Ovary (tissue), 9 donors: ENCODE measurements around the gene RPP25. TPM values are rescaled to one million over a fixed set of nuclear protein-coding genes. Genes with fewer than 3 reads are reported as not detected.

ENCODE experiments used
- DNase-seq, 5 donors: peaks; one replicate each; pipeline ENCODE4 v3.0.0-alpha.2; 2019 to 2020
- H3K27ac ChIP-seq, 2 donors: fragments of 200-600 bp; one replicate each; pipeline versions ENCODE4 v1.5.1 to v1.8.0; 2019 to 2022
- H3K27me3 ChIP-seq: fragments of 200-600 bp; one replicate; pipeline ENCODE4 v1.8.0; 2022
- H3K36me3 ChIP-seq: fragments of 200-600 bp; sonication (generic); one replicate; pipeline ENCODE4 v1.5.1; 2019
- H3K4me1 ChIP-seq: one replicate; pipeline ENCODE4 v1.8.1; 2013; ENCODE audit warnings: mild to moderate bottlenecking, moderate library complexity; ENCODE audit not compliant: insufficient read depth
- H3K4me3 ChIP-seq: fragments of 200-600 bp; sonication (generic); one replicate; pipeline ENCODE4 v1.5.1; 2017
- H3K9me3 ChIP-seq, 2 donors: fragments of 200-600 bp in 1 of 2; sonication (generic) in 1 of 2; one replicate each; pipeline versions ENCODE4 v1.5.1 to v1.8.1; 2013 to 2019; ENCODE audit warnings: mild to moderate bottlenecking in 1 of 2, moderate library complexity in 1 of 2
- EP300 ChIP-seq: sonication (generic); formaldehyde crosslinking; IDR thresholded peaks from one replicate; pipeline ENCODE4 v1.6.1; 2017; ENCODE audit warnings: antibody characterized with exemption
- POLR2A ChIP-seq: fragments of 450-650 bp; IDR thresholded peaks from one replicate; pipeline ENCODE4 v1.6.1; 2017; ENCODE audit warnings: antibody characterized with exemption, mild to moderate bottlenecking, moderate library complexity
- WGBS, 3 donors: extraction: QIAGEN DNeasy Blood & Tissue Kit in 1 of 3; methylation state at CpG; one replicate each; pipeline versions ENCODE4 v1.1.5 to v1.1.7; 2013 to 2017; 5-methylcytosine and 5-hydroxymethylcytosine counted together
- intact Hi-C, 4 donors: fragments of 100-400 bp; cut with DNase I; formaldehyde crosslinking; loops; one replicate each; pipeline versions ENCODE4 v1.11.0 to v1.15.1; 2022 to 2023
- polyA plus RNA-seq, 2 donors: library from polyadenylated mRNA; stranded (reverse); fragments of 200-250 nt in 1 of 2; fragments of 350-450 nt in 1 of 2; fragmentation: Illumina TruSeq in 1 of 2; extraction: RNeasy Lipid Tissue Mini Kit (QIAGEN cat#74804) in 1 of 2; gene quantifications; one replicate each; pipeline ENCODE4 v1.2.3, GENCODE V29; 2013 to 2014
- small RNA-seq: library from RNA; depleted of rRNA; stranded (forward); fragments of <200 nt; gene quantifications from one replicate; pipeline ENCODE3, GENCODE V24; 2016
- total RNA-seq, 7 donors: library from RNA; depleted of rRNA in 2 of 7; stranded (reverse); fragments of >200 nt in 2 of 7; fragmentation: NEBNext Ultra II Directional in 3 of 7; extraction: Animal tissue kit (Norgen Biotek cat#: 25700) in 3 of 7; gene quantifications; one replicate each; pipeline versions ENCODE4 v1.1.0 to v1.2.4, GENCODE V29; 2016 to 2023
- TF ChIP-seq, protein P1 (sequence below), 3 donors: fragments of 450-650 bp in 2 of 3; fragments of 200-600 bp in 1 of 3; IDR thresholded peaks; one replicate each; pipeline versions ENCODE4 v1.5.1 to v1.8.0; 2016 to 2022; ENCODE audit warnings: antibody characterized with exemption in 3 of 3, mild to moderate bottlenecking in 1 of 3
- donor health status: DM: no; HTN: no; CAD: no; lungs with moderate emphysema.
- donor health status: DM: no; HTN: no; CAD: no.
- donor health status: Bipolar disorder and iron deficiency.
- donor health status: DM: yes; HTN: yes; CAD: no.
- donor health status: DM: no; HTN: no; CAD: no.
- donor health status: DM: yes; HTN: yes; CAD: no.

RPP25 gene
- total and polyA plus RNA-seq, 9 donors = 13.6 to 41.2 (median 28.1) TPM

DNA sequence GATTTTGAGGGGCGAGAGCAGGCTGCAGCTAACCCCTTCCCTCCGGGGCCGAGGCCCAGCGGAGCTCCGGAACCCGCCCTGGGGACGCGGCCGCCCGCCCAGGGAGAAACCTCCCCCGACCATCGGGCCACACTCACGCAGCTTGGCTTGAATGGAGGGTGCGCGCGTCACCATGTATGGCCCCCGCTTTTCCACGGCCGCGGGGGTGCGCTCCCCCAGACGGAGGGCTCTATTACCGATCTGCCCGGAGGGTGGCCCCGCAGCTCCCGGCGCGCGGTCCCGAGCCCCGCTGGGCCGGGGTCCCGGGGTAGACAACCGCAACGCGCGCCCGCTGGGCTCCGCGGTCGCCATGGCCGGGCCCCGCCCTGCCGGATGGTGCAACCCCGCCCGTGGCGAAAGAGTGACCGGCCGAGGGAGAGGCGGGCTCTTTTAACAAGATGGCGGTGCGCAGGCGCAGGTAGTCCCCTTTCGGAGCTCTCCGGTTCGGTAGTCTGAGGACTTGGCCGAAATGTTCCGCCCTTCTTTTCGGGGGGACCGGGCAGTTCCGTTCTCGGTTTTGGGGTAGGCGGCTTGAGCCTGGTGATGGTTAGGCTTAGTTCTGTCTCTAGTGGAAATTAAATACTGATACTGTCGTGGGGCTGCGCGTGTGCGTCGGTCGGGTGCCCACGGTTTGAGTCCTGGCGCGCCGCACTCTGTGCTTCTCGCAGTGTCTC is 50.0 kb downstream of the RPP25 start, which contains the start of gene FAM219B:
FAM219B (minus strand) TSS at position 402 of the 713 bp plus-strand sequence; CDS start at position 351, 51 bp downstream.
- intact Hi-C loops = loop anchor here in 1 of 4 donors (10.0 kb wide), 1 partner anchor 62 kb away; the partner anchor contains the start of gene ULK3
- peak; percentile 93 for TF ChIP-seq POLR2A
- TF ChIP-seq EP300 = no peak
- TF ChIP-seq, protein P1, sequence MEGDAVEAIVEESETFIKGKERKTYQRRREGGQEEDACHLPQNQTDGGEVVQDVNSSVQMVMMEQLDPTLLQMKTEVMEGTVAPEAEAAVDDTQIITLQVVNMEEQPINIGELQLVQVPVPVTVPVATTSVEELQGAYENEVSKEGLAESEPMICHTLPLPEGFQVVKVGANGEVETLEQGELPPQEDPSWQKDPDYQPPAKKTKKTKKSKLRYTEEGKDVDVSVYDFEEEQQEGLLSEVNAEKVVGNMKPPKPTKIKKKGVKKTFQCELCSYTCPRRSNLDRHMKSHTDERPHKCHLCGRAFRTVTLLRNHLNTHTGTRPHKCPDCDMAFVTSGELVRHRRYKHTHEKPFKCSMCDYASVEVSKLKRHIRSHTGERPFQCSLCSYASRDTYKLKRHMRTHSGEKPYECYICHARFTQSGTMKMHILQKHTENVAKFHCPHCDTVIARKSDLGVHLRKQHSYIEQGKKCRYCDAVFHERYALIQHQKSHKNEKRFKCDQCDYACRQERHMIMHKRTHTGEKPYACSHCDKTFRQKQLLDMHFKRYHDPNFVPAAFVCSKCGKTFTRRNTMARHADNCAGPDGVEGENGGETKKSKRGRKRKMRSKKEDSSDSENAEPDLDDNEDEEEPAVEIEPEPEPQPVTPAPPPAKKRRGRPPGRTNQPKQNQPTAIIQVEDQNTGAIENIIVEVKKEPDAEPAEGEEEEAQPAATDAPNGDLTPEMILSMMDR (IDR thresholded peaks at IDR 0.05) = no peak
- Histone ChIP-seq H3K27me3 (no peaks in the 10 kb centered on the region), H3K9me3 (no peaks in the 10 kb centered on the region), H3K36me3 (no peaks in the 10 kb centered on the region), H3K4me3 (peak within 1 kb of the TSS; percentile 76), H3K27ac (peak within 1 kb of the TSS; percentile 73 to 78), H3K4me1 (peaks cover 5% of the 10 kb centered on the region)
- peak; percentile 90 to 94 (median 92) for DNase-seq
- WGBS, 3 donors = 0% methylated on average over 62 to 74 of the region's 74 CpGs

DNA sequence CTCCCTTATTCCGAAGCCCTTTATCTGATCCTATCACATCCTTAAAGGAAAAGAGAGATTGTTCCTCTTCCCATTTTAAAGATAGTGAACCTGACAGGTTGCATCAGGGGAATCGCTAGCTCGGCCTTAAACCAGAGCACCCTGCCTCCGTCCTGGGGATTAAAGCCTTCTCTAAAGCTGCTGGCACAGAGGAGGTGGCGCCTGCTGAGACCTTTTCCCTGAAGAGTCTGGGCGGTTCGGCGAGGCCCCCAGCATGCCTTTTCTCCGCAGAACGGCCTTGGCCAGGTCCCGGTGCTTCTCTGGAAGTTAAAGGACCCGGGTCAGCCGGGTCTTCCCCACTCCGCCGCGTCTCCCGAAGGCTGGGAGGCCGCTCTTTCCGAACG is 50.5 kb downstream of the RPP25 start:
- 1% methylated on average over 8 to 20 of the region's 20 CpGs for WGBS, 3 donors
- Histone ChIP-seq H3K9me3 (no peaks in the 10 kb centered on the region), H3K27me3 (no peaks in the 10 kb centered on the region), H3K36me3 (no peaks in the 10 kb centered on the region), H3K4me1 (peaks cover 5% of the 10 kb centered on the region), H3K27ac (peak overlapping the region; percentile 73 to 78), H3K4me3 (peak overlapping the region; percentile 76)
- DNase-seq = peak in 1 of 5 donors; percentile 32
- TF ChIP-seq EP300 = no peak
- TF ChIP-seq, protein P1 (IDR thresholded peaks at IDR 0.05) = no peak
- no peak for TF ChIP-seq POLR2A
- intact Hi-C loops = loop anchor here in 1 of 4 donors (10.0 kb wide), 1 partner anchor 61 kb away; the partner anchor contains the start of gene ULK3

Small RNA genes within 50 kb of the gene (small RNA-seq; reads per million reads assigned to genes)
- not detected for gene RF00019

Other genes with a start within 250 kb of the RPP25 start
- gene CYP1A1, start 231.2 kb downstream of the RPP25 start, total RNA-seq = 1 to 10 TPM in 1 of 7 donors, under 1 TPM in 1, not detected in 5; 0.10 to 1.6 TPM
- gene CYP1A1, start 231.2 kb downstream of the RPP25 start, polyA plus RNA-seq = under 1 TPM in 1 of 2 donors, not detected in 1; 0.96 TPM
- under 1 TPM in 1 of 7 donors, not detected in 6; 0.23 TPM for gene CYP1A2, start 207.9 kb downstream of the RPP25 start, total RNA-seq
- not detected for gene CYP1A2, start 207.9 kb downstream of the RPP25 start, polyA plus RNA-seq
- 10 to 100 TPM; 10.7 to 49.6 (median 42.1) TPM for gene CSK, start 174.7 kb downstream of the RPP25 start, total RNA-seq
- 10 to 100 TPM in 1 of 2 donors, 1 to 10 TPM in 1; 9.2 to 21.6 TPM for gene CSK, start 174.7 kb downstream of the RPP25 start, polyA plus RNA-seq
- not detected for gene LMAN1L, start 143.9 kb downstream of the RPP25 start, total RNA-seq
- gene LMAN1L, start 143.9 kb downstream of the RPP25 start, polyA plus RNA-seq = not detected
- gene CPLX3, start 130.1 kb downstream of the RPP25 start, total RNA-seq = not detected
- not detected for gene CPLX3, start 130.1 kb downstream of the RPP25 start, polyA plus RNA-seq
- gene ULK3, start 113.6 kb downstream of the RPP25 start, total RNA-seq = 10 to 100 TPM; 25.2 to 45.7 (median 27.8) TPM
- 10 to 100 TPM; 17.4 to 22.6 TPM for gene ULK3, start 113.6 kb downstream of the RPP25 start, polyA plus RNA-seq
- 10 to 100 TPM; 22.9 to 65.5 (median 53.1) TPM for gene SCAMP2, start 83.4 kb downstream of the RPP25 start, total RNA-seq
- gene SCAMP2, start 83.4 kb downstream of the RPP25 start, polyA plus RNA-seq = 10 to 100 TPM; 27.4 to 60.5 TPM
- gene MPI, start 66.7 kb downstream of the RPP25 start, total RNA-seq = 10 to 100 TPM; 42.6 to 55.6 (median 48.6) TPM
- gene MPI, start 66.7 kb downstream of the RPP25 start, polyA plus RNA-seq = 10 to 100 TPM; 28.8 to 42.4 TPM
- 100 to 1,000 TPM in 1 of 7 donors, 10 to 100 TPM in 6; 31.0 to 125 (median 67.4) TPM for gene FAM219B, start 49.9 kb downstream of the RPP25 start, total RNA-seq
- gene FAM219B, start 49.9 kb downstream of the RPP25 start, polyA plus RNA-seq = 10 to 100 TPM; 35.1 to 67.9 TPM
- 10 to 100 TPM; 24.8 to 91.3 (median 73.9) TPM for gene COX5A, start 18.7 kb downstream of the RPP25 start, total RNA-seq
- 100 to 1,000 TPM in 1 of 2 donors, 10 to 100 TPM in 1; 86.2 to 158 TPM for gene COX5A, start 18.7 kb downstream of the RPP25 start, polyA plus RNA-seq
- 10 to 100 TPM in 1 of 7 donors, 1 to 10 TPM in 6; 2.6 to 10.1 (median 5.7) TPM for gene SCAMP5, start 38.8 kb upstream of the RPP25 start, total RNA-seq
- 10 to 100 TPM in 1 of 2 donors, 1 to 10 TPM in 1; 4.6 to 17.8 TPM for gene SCAMP5, start 38.8 kb upstream of the RPP25 start, polyA plus RNA-seq
- 10 to 100 TPM in 3 of 7 donors, 1 to 10 TPM in 4; 7.9 to 20.6 (median 9.7) TPM for gene PPCDC, start 66.8 kb upstream of the RPP25 start, total RNA-seq
- gene PPCDC, start 66.8 kb upstream of the RPP25 start, polyA plus RNA-seq = 10 to 100 TPM in 1 of 2 donors, 1 to 10 TPM in 1; 4.0 to 13.4 TPM
- gene C15orf39, start 245.1 kb upstream of the RPP25 start, total RNA-seq = 10 to 100 TPM; 16.8 to 66.1 (median 46.4) TPM
- gene C15orf39, start 245.1 kb upstream of the RPP25 start, polyA plus RNA-seq = 10 to 100 TPM in 1 of 2 donors, 1 to 10 TPM in 1; 4.8 to 19.5 TPM